ENCODE measurements around the gene TMSB15C. TPM values are rescaled to one million over a fixed set of nuclear protein-coding genes. Genes with fewer than 3 reads are reported as not detected.

TMSB15C gene
- total and polyA plus RNA-seq, 2 donors (not counting 3 experiments of a cell fraction or from before 2014, with no cell fraction given), result 3.1 to 7.0 TPM

GRCh38 chrX:104104676-104105075 is 28.6 kb upstream of the TMSB15C start:
- ChIA-PET POLR2A (no interaction called here), CTCF (no interaction called here)
- Histone ChIP-seq H2AFZ (ENCODE audit: low read depth, low read length) (no peak overlapping the region), H3K9me1 (replicated peaks; ENCODE audit: control insufficient read depth, extremely low read depth, insufficient read depth, low read length) (no peaks in the 10 kb centered on the region), H3K27me3 (ENCODE audit: control insufficient read depth in 2 of 2, insufficient read depth in 2 of 2, low read length in 2 of 2) (no peaks in the 10 kb centered on the region), H3K4me1 (ENCODE audit: control insufficient read depth, extremely low read depth, insufficient read depth, low read length) (no peaks in the 10 kb centered on the region), H3K27ac (ENCODE audit: insufficient read depth, low read depth, low read length) (no peak overlapping the region), H3K36me3 (ENCODE audit: control insufficient read depth in 2 of 2, extremely low read depth in 1 of 2, insufficient read depth in 2 of 2, low read length in 2 of 2) (no peaks in the 10 kb centered on the region), H3K4me2 (ENCODE audit: insufficient read depth, low read length) (no peak overlapping the region), H3K9ac (replicated peaks; ENCODE audit: extremely low read depth, insufficient read depth, low read length) (no peak overlapping the region), H3K9me3 (replicated peaks; ENCODE audit: control insufficient read depth, insufficient read depth, low read length) (no peaks in the 10 kb centered on the region), H3K79me2 (ENCODE audit: control insufficient read depth, insufficient read depth, low read length) (no peaks in the 10 kb centered on the region), H4K20me1 (replicated peaks; ENCODE audit: control insufficient read depth, extremely low read depth, insufficient read depth, low read length) (no peaks in the 10 kb centered on the region), H3K4me3 (replicated peaks in 1 of 3; ENCODE audit: insufficient read depth in 1 of 3, low read depth in 1 of 3, low read length in 3 of 3) (no peak overlapping the region)
- DNase-seq (ENCODE audit: low read depth, low spot score), result no peak
- no peak for TF ChIP-seq GATA2 (IDR thresholded peaks at IDR 0.05; ENCODE audit: insufficient read depth, insufficient read length, low read depth, low read length)
- no peak for TF ChIP-seq FOS (IDR thresholded peaks at IDR 0.05; ENCODE audit: borderline replicate concordance, insufficient read depth, low read length)
- no peak for TF ChIP-seq CTCF (IDR thresholded peaks at IDR 0.05; ENCODE audit: extremely low read depth in 1 of 2, insufficient read depth in 1 of 2, low read depth in 1 of 2, low read length in 2 of 2)
- no peak for TF ChIP-seq POLR2AphosphoS5 (IDR thresholded peaks at IDR 0.05; ENCODE audit: insufficient read depth, low read depth, low read length)
- no peak for TF ChIP-seq EZH2 (IDR thresholded peaks at IDR 0.05; ENCODE audit: borderline replicate concordance, low read depth, low read length, severe bottlenecking)
- no peak for TF ChIP-seq JUN (IDR thresholded peaks at IDR 0.05; ENCODE audit: borderline replicate concordance, insufficient read depth, insufficient read length, low read depth)
- TF ChIP-seq POLR2A (IDR thresholded peaks at IDR 0.05; ENCODE audit: low read depth, low read length), result no peak
- TF ChIP-seq MAX (IDR thresholded peaks at IDR 0.05; ENCODE audit: insufficient read depth, insufficient read length), result no peak
- intact Hi-C loops (cut with micrococcal nuclease), result no loop called here
- FAIRE-seq, result no peak
- dilution Hi-C loops (cut with MboI; ENCODE audit: extremely low pct_ligation_motif_present, low sequenced_read_pairs), result no loop called here
- no TSS peak for BruUV-seq (replicated peaks)

Measured in endothelial cell of umbilical vein (primary cell).